Fibroblast of villous mesenchyme (primary cell): ENCODE data around the gene SYT17. TPM values are rescaled to one million over a fixed set of nuclear protein-coding genes. Genes with fewer than 3 reads are reported as not detected.

ENCODE experiments used
- DNase-seq: peaks from one replicate; pipeline ENCODE4 v3.0.0-alpha.2; 2010; ENCODE audit warnings: low read depth
- H3K4me3 ChIP-seq: 2 replicates; pipeline ENCODE4 v1.5.1; 2011; ENCODE audit warnings: low read depth, mild to moderate bottlenecking, low read length
- CTCF ChIP-seq: IDR thresholded peaks from 2 replicates; pipeline ENCODE4 v1.5.1; 2012; ENCODE audit warnings: low read depth, mild to moderate bottlenecking, low read length; ENCODE audit not compliant: insufficient read depth
- total RNA-seq: library from RNA; depleted of rRNA; stranded (reverse); fragments of >200 nt; gene quantifications from 2 replicates; pipeline ENCODE4 v1.2.3, GENCODE V29; 2012

Gene SYT17
- total RNA-seq, 1 donor, result under 0.01 TPM

- no peak overlapping the region for H3K4me3 ChIP-seq
- no peak for TF ChIP-seq CTCF
- DNase-seq, result peak; percentile 12
These were observed 42.4 kb downstream of the SYT17 start for GRCh38 chr16:19210280-19210924.

- DNase-seq, result no peak
- TF ChIP-seq CTCF, result no peak
- no peak overlapping the region for H3K4me3 ChIP-seq
These were observed 42.9 kb downstream of the SYT17 start for GRCh38 chr16:19210968-19211367.

GRCh38 chr16:19212059-19212458 lies 44.0 kb downstream of the SYT17 start:
- no peak for TF ChIP-seq CTCF
- H3K4me3 ChIP-seq, result no peak overlapping the region
- DNase-seq, result no peak

GRCh38 chr16:19213885-19214284 lies 45.8 kb downstream of the SYT17 start:
- DNase-seq, result no peak
- H3K4me3 ChIP-seq, result no peak overlapping the region
- no peak for TF ChIP-seq CTCF

GRCh38 chr16:19215705-19216104 lies 47.7 kb downstream of the SYT17 start:
- no peak for DNase-seq
- TF ChIP-seq CTCF, result no peak

GRCh38 chr16:19218581-19218980 lies 50.5 kb downstream of the SYT17 start:
- no peak for DNase-seq
- no peak overlapping the region for H3K4me3 ChIP-seq
- no peak for TF ChIP-seq CTCF

More at GRCh38 chr16:19215705-19216104, 47.7 kb downstream of the SYT17 start:
- no peak overlapping the region for H3K4me3 ChIP-seq

- TF ChIP-seq CTCF, result no peak
- no peak for DNase-seq
- no peak overlapping the region for H3K4me3 ChIP-seq
These were observed 51.8 kb downstream of the SYT17 start for GRCh38 chr16:19219836-19220235.
